HepG2 (cell line): ENCODE data around the gene SNX11. TPM values are rescaled to one million over a fixed set of nuclear protein-coding genes. Genes with fewer than 3 reads are reported as not detected.

Experiments
- ARID4A ChIP-seq: sonication (generic); formaldehyde crosslinking; IDR thresholded peaks from 2 replicates; pipeline ENCODE4 v1.5.0; 2020; ENCODE audit warnings: mild to moderate bottlenecking, missing genetic modification reagents, borderline replicate concordance
- ARNTL ChIP-seq: sonication (generic); formaldehyde crosslinking; IDR thresholded peaks from 2 replicates; pipeline ENCODE4 v1.4.0; 2020; ENCODE audit warnings: mild to moderate bottlenecking, missing genetic modification reagents
- ELK4 ChIP-seq: sonication (generic); formaldehyde crosslinking; IDR thresholded peaks from 2 replicates; pipeline ENCODE4 v1.9.0; 2021; ENCODE audit warnings: missing genetic modification reagents, borderline replicate concordance
- FOXP4 ChIP-seq: sonication (generic); formaldehyde crosslinking; IDR thresholded peaks from 2 replicates; pipeline ENCODE4 v1.4.0; 2020; ENCODE audit warnings: missing genetic modification reagents
- GTF3A ChIP-seq: sonication (generic); formaldehyde crosslinking; conservative IDR thresholded peaks from 2 replicates; pipeline ENCODE4 v1.4.0; 2020; ENCODE audit warnings: mild to moderate bottlenecking, missing genetic modification reagents
- RFX5 ChIP-seq: IDR thresholded peaks from 2 replicates; pipeline ENCODE4 v1.6.1; 2011; ENCODE audit warnings: low read depth, low read length, improper control_type of control experiment
- SIX4 ChIP-seq: sonication (generic); formaldehyde crosslinking; IDR thresholded peaks from 2 replicates; pipeline ENCODE4 v1.4.0; 2020; ENCODE audit warnings: missing genetic modification reagents
- TAF1 ChIP-seq: sonication (generic); formaldehyde crosslinking; IDR thresholded peaks from 2 replicates; pipeline ENCODE4 v1.4.0; 2020; ENCODE audit warnings: missing genetic modification reagents
- TOPORS ChIP-seq: sonication (generic); formaldehyde crosslinking; IDR thresholded peaks from 2 replicates; pipeline ENCODE4 v1.8.0; 2023; ENCODE audit warnings: mild to moderate bottlenecking, missing genetic modification reagents
- ZMYM3 ChIP-seq: sonication (generic); formaldehyde crosslinking; IDR thresholded peaks from 2 replicates; pipeline ENCODE4 v1.5.1; 2020; ENCODE audit warnings: mild to moderate bottlenecking, missing genetic modification reagents
- ZNF138 ChIP-seq: sonication (generic); formaldehyde crosslinking; IDR thresholded peaks from 2 replicates; pipeline ENCODE4 v1.5.0; 2020; ENCODE audit warnings: mild to moderate bottlenecking, low read depth, missing genetic modification reagents
- ZNF263 ChIP-seq: sonication (generic); formaldehyde crosslinking; IDR thresholded peaks from 2 replicates; pipeline ENCODE4 v1.4.0; 2020; ENCODE audit warnings: missing genetic modification reagents
- ZNF329 ChIP-seq: sonication (generic); formaldehyde crosslinking; IDR thresholded peaks from 2 replicates; pipeline ENCODE4 v1.9.0; 2021; ENCODE audit warnings: low read depth, mild to moderate bottlenecking, missing genetic modification reagents
- ZNF382 ChIP-seq: sonication (generic); formaldehyde crosslinking; IDR thresholded peaks from 2 replicates; pipeline ENCODE4 v1.5.0; 2020; ENCODE audit warnings: missing genetic modification reagents, mild to moderate bottlenecking, borderline replicate concordance
- ZNF556 ChIP-seq: sonication (generic); formaldehyde crosslinking; IDR thresholded peaks from 2 replicates; pipeline ENCODE4 v1.4.0; 2020; ENCODE audit warnings: mild to moderate bottlenecking, missing genetic modification reagents, borderline replicate concordance
- ZNF572 ChIP-seq: sonication (generic); formaldehyde crosslinking; IDR thresholded peaks from 2 replicates; pipeline ENCODE4 v1.5.1; 2020; ENCODE audit warnings: mild to moderate bottlenecking, missing genetic modification reagents
- ZNF614 ChIP-seq: IDR thresholded peaks from 2 replicates; pipeline ENCODE4 v1.6.1; 2018; ENCODE audit warnings: missing biosample characterization, missing genetic modification reagents, inconsistent platforms, borderline replicate concordance
- ZNF672 ChIP-seq: sonication (generic); formaldehyde crosslinking; IDR thresholded peaks from 2 replicates; pipeline ENCODE4 v1.8.1; 2022; ENCODE audit warnings: missing genetic modification reagents
- ZNF724P ChIP-seq: sonication (generic); formaldehyde crosslinking; IDR thresholded peaks from 2 replicates; pipeline ENCODE4 v1.8.0; 2022; ENCODE audit warnings: missing genetic modification reagents, borderline replicate concordance
- ZNF746 ChIP-seq: sonication (generic); formaldehyde crosslinking; IDR thresholded peaks from 2 replicates; pipeline ENCODE4 v1.8.0; 2022; ENCODE audit warnings: mild to moderate bottlenecking, missing genetic modification reagents
- polyA plus RNA-seq, 8 experiments: library from polyadenylated mRNA; depleted of rRNA in 3 of 8; stranded (reverse) in 7 of 8; unstranded in 1 of 8; fragments of >200 nt; fragmentation: Illumina TruSeq in 4 of 8; extraction: Trizol in 4 of 8; gene quantifications; 2 replicates each; pipeline versions ENCODE4 v1.2.1 to v1.2.3, GENCODE V29; 2011 to 2016; ENCODE audit warnings: low read depth in 4 of 8, missing spikeins in 1 of 8, mixed read lengths in 1 of 8; ENCODE audit not compliant: insufficient read depth in 1 of 8
- total RNA-seq, 5 experiments: library from RNA; depleted of rRNA; stranded (reverse); fragments of >200 nt; fragmentation: Illumina TruSeq; extraction: Trizol; gene quantifications; 2 replicates each; pipeline ENCODE4 v1.2.3, GENCODE V29; 2016; ENCODE audit warnings: low read depth in 1 of 5
- TF ChIP-seq, protein P1 (sequence below): sonication (generic); formaldehyde crosslinking; conservative IDR thresholded peaks from 2 replicates; pipeline ENCODE4 v1.5.0; 2020; ENCODE audit warnings: missing genetic modification reagents
- TF ChIP-seq, protein P2 (sequence below): IDR thresholded peaks from 2 replicates; pipeline ENCODE4 v1.6.1; 2018; ENCODE audit warnings: missing genetic modification reagents

SNX11 gene
- total and polyA plus RNA-seq, 2 of the 13 experiments (the other 11 are each of a cell fraction or from before 2014, with no cell fraction given), result 12.9 to 14.0 TPM

DNA sequence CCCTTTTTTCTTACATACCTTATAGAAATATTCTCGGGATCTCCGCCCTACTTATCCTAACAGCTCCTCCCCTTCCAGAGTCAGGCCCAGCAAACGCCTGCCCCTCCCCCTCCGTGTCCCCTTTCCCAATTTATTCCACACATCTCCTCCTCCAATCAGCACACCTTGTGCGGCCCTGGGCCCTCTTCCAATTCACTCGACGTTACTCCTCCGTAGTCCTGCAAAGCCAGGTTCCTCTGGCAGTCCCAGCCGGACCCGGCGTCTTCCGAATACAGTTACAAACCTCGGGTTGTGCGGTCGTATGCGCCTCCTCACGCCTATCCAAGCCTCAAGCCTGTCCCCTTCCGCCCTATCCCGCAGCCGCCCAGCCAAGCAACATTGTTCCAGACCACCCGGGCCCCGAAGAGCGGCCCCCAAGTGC, 7.0 kb upstream of the SNX11 start (continued):
- no peak for TF ChIP-seq FOXP4 (CRISPR knock-in tag)
- no peak for TF ChIP-seq SIX4 (CRISPR knock-in tag)
- no peak for TF ChIP-seq ZNF746 (CRISPR knock-in tag)
- TF ChIP-seq ZNF572 (CRISPR knock-in tag), result no peak
- TF ChIP-seq ELK4 (CRISPR knock-in tag), result no peak
- no peak for TF ChIP-seq ZNF138 (CRISPR knock-in tag)
- no peak for TF ChIP-seq ZNF263 (CRISPR knock-in tag)
- no peak for TF ChIP-seq ZNF614
- TF ChIP-seq ZNF556 (CRISPR knock-in tag), result 0 out of 2 replicates have a peak, but pooled peaks have one; percentile 47
- peak; percentile 18; the same call in 1 of the 2 replicates for TF ChIP-seq TOPORS
- no peak for TF ChIP-seq ARID4A
- no peak for TF ChIP-seq RFX5
- no peak for TF ChIP-seq TAF1 (CRISPR knock-in tag)
- TF ChIP-seq ZNF382 (CRISPR knock-in tag), result no peak
- no peak for TF ChIP-seq ZNF672 (CRISPR knock-in tag)
- TF ChIP-seq, protein P1, sequence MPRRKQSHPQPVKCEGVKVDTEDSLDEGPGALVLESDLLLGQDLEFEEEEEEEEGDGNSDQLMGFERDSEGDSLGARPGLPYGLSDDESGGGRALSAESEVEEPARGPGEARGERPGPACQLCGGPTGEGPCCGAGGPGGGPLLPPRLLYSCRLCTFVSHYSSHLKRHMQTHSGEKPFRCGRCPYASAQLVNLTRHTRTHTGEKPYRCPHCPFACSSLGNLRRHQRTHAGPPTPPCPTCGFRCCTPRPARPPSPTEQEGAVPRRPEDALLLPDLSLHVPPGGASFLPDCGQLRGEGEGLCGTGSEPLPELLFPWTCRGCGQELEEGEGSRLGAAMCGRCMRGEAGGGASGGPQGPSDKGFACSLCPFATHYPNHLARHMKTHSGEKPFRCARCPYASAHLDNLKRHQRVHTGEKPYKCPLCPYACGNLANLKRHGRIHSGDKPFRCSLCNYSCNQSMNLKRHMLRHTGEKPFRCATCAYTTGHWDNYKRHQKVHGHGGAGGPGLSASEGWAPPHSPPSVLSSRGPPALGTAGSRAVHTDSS, result no peak
- TF ChIP-seq, protein P2, sequence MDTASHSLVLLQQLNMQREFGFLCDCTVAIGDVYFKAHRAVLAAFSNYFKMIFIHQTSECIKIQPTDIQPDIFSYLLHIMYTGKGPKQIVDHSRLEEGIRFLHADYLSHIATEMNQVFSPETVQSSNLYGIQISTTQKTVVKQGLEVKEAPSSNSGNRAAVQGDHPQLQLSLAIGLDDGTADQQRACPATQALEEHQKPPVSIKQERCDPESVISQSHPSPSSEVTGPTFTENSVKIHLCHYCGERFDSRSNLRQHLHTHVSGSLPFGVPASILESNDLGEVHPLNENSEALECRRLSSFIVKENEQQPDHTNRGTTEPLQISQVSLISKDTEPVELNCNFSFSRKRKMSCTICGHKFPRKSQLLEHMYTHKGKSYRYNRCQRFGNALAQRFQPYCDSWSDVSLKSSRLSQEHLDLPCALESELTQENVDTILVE (CRISPR knock-in tag), result no peak
- TF ChIP-seq ZNF329 (CRISPR knock-in tag), result no peak
- TF ChIP-seq ZNF724P (CRISPR knock-in tag), result no peak
- TF ChIP-seq GTF3A (CRISPR knock-in tag), result no peak
- no peak for TF ChIP-seq ZMYM3
- no peak for TF ChIP-seq ARNTL (CRISPR knock-in tag)
